PFSK-1 (cell line): ENCODE measurements around the gene FGGY.

ENCODE experiments used
- POLR2AphosphoS5 ChIP-seq: IDR thresholded peaks from 2 replicates; pipeline ENCODE4 v1.6.1; 2012; ENCODE audit warnings: low read depth, mild to moderate bottlenecking, control low read depth, low read length, moderate library complexity
- SIN3A ChIP-seq: IDR thresholded peaks from 2 replicates; pipeline ENCODE4 v1.6.1; 2012; ENCODE audit warnings: mild to moderate bottlenecking, low read length, moderate library complexity, borderline replicate concordance; ENCODE audit not compliant: insufficient read depth
- TAF1 ChIP-seq: IDR thresholded peaks from 2 replicates; pipeline ENCODE4 v1.6.1; 2012; ENCODE audit warnings: low read length, control low read depth, borderline replicate concordance; ENCODE audit not compliant: insufficient read depth

DNA sequence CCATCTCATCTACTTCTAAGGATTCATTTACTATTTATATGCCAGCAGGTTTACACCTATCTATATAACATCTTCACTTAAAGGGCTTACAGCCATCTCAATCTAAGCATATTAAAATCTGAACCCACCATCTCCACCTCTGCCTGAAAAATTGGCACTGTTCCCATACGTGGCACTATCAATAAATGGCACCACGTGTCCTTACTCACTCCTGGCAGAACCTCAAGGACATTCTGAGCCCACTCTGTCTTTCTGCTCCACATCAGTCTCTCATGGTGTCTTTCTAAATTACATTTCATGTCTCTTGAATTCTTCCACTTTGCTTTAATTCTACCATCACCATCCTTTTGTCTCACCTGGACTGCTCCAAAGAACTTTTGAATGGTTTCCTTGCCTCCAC lies 445.6 kb downstream of the FGGY start:
- no peak for TF ChIP-seq POLR2AphosphoS5
- TF ChIP-seq SIN3A: no peak
- no peak for TF ChIP-seq TAF1
